ENCODE measurements around the gene SLC8A1.

The SLC8A1 gene

DNA sequence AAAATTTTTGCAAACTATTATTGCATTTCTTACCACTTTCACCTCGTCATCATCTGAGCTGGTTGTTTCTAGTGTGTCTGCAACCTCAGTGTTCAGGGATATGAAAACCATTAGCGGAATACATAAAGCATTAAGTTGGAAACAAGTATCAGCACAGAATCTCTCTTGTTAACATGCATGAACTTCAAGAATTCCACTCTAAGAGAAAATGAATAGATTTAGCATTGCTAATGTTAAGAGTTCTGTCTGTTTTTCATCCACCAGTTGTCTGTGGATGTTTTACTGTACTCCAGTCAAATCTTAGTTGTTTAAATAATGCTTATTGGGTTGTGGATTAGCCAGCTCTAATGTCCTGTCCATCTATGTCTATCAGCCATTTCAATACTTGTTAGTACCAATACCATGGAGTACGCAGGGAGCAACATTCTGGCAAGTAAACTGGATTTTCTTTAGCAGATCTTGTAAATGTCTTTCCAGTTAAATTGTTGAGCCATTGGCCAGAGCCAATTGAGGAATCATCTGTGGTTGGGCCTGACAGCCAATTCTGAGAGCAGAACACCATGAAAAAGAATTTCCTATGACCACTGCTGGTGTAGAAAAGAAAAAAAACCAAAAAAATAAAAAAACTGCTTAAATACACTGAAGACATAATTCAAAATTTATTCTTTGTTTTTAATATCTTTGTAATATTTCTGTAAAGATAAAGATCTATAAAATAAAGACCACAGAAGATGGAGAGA lies 82.5 kb downstream of the SLC8A1 start:
- TF ChIP-seq, protein P1, sequence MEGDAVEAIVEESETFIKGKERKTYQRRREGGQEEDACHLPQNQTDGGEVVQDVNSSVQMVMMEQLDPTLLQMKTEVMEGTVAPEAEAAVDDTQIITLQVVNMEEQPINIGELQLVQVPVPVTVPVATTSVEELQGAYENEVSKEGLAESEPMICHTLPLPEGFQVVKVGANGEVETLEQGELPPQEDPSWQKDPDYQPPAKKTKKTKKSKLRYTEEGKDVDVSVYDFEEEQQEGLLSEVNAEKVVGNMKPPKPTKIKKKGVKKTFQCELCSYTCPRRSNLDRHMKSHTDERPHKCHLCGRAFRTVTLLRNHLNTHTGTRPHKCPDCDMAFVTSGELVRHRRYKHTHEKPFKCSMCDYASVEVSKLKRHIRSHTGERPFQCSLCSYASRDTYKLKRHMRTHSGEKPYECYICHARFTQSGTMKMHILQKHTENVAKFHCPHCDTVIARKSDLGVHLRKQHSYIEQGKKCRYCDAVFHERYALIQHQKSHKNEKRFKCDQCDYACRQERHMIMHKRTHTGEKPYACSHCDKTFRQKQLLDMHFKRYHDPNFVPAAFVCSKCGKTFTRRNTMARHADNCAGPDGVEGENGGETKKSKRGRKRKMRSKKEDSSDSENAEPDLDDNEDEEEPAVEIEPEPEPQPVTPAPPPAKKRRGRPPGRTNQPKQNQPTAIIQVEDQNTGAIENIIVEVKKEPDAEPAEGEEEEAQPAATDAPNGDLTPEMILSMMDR (IDR thresholded peaks at IDR 0.05; ENCODE audit: low read depth, low read length, missing control alignments) = no peak
- DNase-seq (ENCODE audit: low read depth) = peak; percentile 59
- H3K4me3 ChIP-seq (ENCODE audit: low read depth, low read length) = no peak overlapping the region
- in situ Hi-C loops (cut with HindIII; ENCODE audit: low sequenced_read_pairs) = no loop called here

DNA sequence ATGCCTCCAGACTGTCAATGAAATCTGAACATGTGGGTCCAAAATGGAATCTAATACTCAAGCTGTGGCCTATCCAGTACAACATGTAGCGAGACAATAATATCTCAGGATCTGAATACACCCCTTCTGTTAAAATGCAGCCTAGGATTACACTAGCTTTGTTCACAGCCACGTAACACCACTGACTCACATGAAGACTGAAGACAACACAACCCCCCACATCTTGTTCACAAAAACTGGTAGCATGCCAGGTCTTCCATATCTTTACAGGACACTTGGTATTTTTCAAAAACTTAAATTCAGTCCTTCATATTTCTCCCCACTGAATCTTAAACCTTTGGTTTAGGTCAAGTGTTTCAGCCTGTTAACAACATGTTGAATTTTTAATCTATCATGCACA lies 84.2 kb downstream of the SLC8A1 start:
- TF ChIP-seq, protein P1 (IDR thresholded peaks at IDR 0.05; ENCODE audit: low read depth, low read length, missing control alignments) = no peak
- no peak overlapping the region for H3K4me3 ChIP-seq (ENCODE audit: low read depth, low read length)
- in situ Hi-C loops (cut with HindIII; ENCODE audit: low sequenced_read_pairs) = no loop called here
- no peak for DNase-seq (ENCODE audit: low read depth)

DNA sequence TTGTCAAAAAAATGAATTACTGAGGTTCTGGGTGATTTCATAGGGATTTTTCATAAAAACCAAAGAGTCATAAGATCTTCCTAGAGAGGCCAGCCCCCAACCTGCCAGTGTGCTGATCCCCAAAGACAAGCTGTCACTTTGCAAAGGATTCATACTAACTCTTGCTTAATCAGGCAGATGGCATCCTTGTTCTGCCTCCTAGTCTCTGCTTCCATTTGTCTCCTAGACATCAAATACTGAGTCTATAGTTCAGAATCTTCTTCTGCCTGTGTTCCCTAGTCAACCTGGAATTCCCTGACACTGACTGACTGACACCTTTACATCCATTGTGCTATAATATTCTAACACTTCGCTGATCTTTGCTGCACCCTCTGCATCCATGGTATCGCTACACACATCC lies 84.9 kb downstream of the SLC8A1 start:
- TF ChIP-seq, protein P1 (IDR thresholded peaks at IDR 0.05; ENCODE audit: low read depth, low read length, missing control alignments) = no peak
- in situ Hi-C loops (cut with HindIII; ENCODE audit: low sequenced_read_pairs) = no loop called here
- no peak for DNase-seq (ENCODE audit: low read depth)
- no peak overlapping the region for H3K4me3 ChIP-seq (ENCODE audit: low read depth, low read length)

DNA sequence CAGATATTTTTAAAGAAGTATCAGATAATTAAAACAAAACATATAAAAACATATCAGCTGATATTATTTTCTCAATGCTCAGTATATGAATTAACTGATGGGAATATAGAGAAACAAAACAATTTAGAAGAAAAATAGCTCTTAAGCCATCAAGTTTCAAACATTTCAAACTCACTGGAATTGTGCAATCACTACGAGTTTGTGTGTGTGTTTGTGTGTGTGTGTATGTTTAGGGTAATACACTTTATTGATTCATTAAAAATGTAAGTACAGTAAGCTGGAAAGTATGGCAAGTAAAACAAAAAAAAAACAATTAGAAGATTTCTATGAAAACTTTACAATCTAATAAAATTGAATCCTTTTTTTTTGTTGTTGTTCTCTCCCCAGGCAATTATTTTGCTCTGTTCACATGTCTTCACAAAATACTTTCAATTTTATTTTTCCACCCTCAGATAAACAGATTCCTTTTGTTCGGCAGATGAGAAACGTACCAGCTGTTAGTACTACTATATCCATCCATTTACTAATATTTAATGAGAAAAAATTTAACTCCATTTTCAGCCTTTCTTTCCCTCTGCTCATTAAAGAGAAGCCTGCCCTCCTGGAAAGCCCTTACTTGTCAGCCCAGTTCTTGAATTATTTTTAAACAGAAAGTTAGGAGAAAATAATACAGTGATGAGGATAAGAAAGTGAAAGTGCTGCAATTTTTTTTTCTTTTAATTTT lies 87.6 kb downstream of the SLC8A1 start:
- TF ChIP-seq, protein P1 (IDR thresholded peaks at IDR 0.05; ENCODE audit: low read depth, low read length, missing control alignments) = no peak
- no peak for DNase-seq (ENCODE audit: low read depth)
- peak overlapping the region; percentile 4 for H3K4me3 ChIP-seq (ENCODE audit: low read depth, low read length)
- in situ Hi-C loops (cut with HindIII; ENCODE audit: low sequenced_read_pairs) = no loop called here

DNA sequence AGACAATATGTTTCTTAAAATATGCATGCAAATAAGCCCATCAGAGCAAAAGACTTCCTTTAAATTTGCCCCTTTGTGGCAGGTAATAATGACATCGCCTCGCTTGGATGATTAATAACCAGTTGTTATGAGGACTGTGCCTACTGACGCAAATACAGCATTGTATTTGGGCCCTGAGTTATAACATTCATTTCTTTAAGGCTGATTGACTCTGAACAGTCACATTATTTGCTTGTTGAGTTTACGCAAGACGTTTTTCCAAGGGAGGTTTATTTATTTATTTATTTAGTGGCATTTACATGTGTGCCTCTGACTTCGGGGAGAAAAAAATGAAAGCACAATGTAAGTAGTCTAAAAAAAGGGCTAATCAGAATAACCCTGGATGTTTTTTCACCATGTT lies 88.3 kb downstream of the SLC8A1 start:
- TF ChIP-seq, protein P1 (IDR thresholded peaks at IDR 0.05; ENCODE audit: low read depth, low read length, missing control alignments) = no peak
- in situ Hi-C loops (cut with HindIII; ENCODE audit: low sequenced_read_pairs) = no loop called here
- peak; percentile 54 for DNase-seq (ENCODE audit: low read depth)
- H3K4me3 ChIP-seq (ENCODE audit: low read depth, low read length) = no peak overlapping the region

DNA sequence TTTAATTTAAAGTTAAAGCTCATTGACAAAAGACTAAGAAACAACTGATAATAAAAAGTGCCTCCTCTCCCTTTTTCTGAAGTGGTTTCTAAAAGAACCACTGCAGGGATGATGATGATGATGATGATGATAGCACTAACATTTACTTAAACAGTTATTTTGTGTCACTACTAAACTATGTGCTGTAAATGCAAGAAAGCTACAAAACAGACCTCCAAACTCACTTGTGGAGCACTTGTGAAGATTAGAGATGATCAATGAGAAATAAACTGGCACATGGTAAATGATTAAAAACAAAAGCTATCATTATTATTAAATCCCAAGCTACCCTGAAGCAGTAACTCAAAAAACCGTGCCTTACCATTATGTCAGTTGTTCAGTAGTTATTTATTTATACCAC lies 88.7 kb downstream of the SLC8A1 start:
- DNase-seq (ENCODE audit: low read depth) = no peak
- in situ Hi-C loops (cut with HindIII; ENCODE audit: low sequenced_read_pairs) = no loop called here

More for the DNA sequence above, 88.7 kb downstream of the SLC8A1 start:
- no peak overlapping the region for H3K4me3 ChIP-seq (ENCODE audit: low read depth, low read length)
- TF ChIP-seq, protein P1 (IDR thresholded peaks at IDR 0.05; ENCODE audit: low read depth, low read length, missing control alignments) = no peak

Measured in astrocyte of the cerebellum (primary cell).